Camera-type eye (tissue), 1 donor: ENCODE results near the gene CCDC8. TPM values are rescaled to one million over a fixed set of nuclear protein-coding genes. Genes with fewer than 3 reads are reported as not detected.

Experiments
- total RNA-seq: library from RNA; depleted of rRNA; stranded (reverse); fragments of >200 nt; gene quantifications from one replicate; pipeline ENCODE4 v1.2.3, GENCODE V29; 2014

Gene CCDC8, protein sequence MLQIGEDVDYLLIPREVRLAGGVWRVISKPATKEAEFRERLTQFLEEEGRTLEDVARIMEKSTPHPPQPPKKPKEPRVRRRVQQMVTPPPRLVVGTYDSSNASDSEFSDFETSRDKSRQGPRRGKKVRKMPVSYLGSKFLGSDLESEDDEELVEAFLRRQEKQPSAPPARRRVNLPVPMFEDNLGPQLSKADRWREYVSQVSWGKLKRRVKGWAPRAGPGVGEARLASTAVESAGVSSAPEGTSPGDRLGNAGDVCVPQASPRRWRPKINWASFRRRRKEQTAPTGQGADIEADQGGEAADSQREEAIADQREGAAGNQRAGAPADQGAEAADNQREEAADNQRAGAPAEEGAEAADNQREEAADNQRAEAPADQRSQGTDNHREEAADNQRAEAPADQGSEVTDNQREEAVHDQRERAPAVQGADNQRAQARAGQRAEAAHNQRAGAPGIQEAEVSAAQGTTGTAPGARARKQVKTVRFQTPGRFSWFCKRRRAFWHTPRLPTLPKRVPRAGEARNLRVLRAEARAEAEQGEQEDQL
- total RNA-seq = 43.4 TPM

DNA sequence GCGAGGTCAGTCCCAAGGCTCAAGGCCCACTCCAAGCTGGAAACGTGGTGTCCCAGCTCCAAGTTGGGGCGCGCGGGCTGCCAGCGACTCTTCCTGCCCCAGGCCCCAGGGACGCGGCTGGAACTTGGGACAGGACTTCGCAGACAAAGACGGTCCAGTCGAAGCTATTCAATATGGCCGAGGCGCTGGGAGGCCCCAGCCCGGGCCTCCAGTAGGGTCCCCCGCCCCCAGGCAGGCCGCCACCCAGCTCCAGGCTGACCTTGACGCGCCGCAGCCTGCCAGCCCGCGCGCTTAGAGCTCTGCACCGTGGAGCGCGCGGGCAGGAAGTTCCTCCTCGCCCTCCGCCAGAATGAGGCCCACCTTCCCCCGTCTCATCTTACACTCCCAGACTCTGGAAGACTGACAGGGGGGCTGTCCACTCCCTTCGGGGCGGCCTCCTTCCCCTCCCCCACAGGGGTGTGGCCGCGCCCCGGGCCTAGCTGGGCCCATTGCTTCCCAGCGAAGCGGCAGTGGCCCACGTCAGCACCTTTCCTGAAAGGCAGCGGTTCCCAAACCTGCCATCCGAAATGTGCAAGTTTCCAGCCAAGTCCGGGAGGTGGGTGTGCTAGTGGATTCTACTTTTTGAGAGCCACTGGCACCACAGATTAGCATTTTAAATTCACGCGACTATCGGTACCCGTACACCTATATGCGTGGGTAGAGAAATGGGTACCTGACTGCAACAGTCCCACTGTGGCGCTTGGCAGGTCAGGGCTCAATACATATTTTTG, at the start of gene CCDC8:
TSS of gene CCDC8 (minus strand) at position 303 of the 770 bp plus-strand sequence. CDS start 754 bp downstream, outside the sequence.

DNA sequence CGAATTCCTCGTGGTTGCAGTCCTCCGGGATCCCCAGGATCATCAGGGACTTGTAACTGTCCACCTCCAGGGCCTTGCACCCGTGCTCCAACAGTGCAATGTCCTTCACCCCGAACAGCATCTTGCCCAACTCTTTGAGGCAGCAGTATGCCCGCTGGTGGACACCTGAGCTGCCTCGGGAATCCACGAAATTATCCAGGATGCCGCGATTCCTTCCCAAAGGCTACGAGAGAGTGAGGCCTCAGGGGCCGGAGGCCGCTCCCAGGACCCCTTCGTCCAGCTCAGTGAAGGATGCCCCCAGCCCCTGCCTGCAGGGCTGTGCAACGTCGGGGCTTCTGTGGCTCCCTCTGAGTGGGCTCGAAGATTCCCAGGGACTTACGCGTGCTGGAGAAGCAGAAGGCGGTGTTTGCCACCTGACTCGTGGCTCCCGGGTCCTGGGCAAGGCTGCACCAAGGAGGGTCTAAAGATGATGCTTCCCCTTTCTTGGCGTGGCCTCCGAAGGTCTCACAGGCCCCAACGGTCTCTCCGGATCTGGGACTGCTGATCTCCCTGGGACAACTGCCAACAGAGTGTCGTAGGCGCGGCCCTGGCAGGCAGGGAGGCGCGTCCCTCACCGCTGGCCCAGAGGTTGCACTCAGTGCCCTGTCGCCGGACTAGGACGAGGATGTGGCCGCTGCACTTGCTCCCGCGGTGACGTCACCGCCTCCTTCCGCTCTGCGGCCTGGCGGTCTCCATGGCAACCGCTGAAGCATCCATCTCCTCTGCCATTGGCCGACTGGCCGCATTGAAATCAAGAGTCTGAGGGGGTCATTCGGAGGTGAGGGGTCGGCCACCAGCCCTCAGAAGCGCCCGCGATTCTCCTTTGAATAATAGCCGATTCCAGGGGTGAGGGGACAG, 15.1 kb upstream of the CCDC8 start, which contains the start of gene PNMA8C:
TSS of gene PNMA8C (minus strand) at position 698 of the 897 bp plus-strand sequence. CDS start at position 121, 577 bp downstream.

Other genes with a start within 250 kb of the CCDC8 start
- gene IGFL1, start 183.8 kb downstream of the CCDC8 start, total RNA-seq = not detected
- gene HIF3A, start 116.5 kb downstream of the CCDC8 start, total RNA-seq = 73.6 TPM
- 68.8 TPM for gene PPP5C, start 66.5 kb downstream of the CCDC8 start, total RNA-seq
- 7.1 TPM for gene PNMA8C, start 15.4 kb upstream of the CCDC8 start, total RNA-seq
- gene PNMA8A, start 58.0 kb upstream of the CCDC8 start, total RNA-seq = 72.3 TPM
- 12.4 TPM for gene PNMA8B, start 82.3 kb upstream of the CCDC8 start, total RNA-seq
- 277 TPM for gene CALM3, start 187.8 kb upstream of the CCDC8 start, total RNA-seq
- gene PTGIR, start 211.5 kb upstream of the CCDC8 start, total RNA-seq = 2.5 TPM
- gene GNG8, start 222.6 kb upstream of the CCDC8 start, total RNA-seq = not detected
- 18.5 TPM for gene DACT3, start 247.6 kb upstream of the CCDC8 start, total RNA-seq